ENCODE measurements around the gene NELFE. TPM values are rescaled to one million over a fixed set of nuclear protein-coding genes. Genes with fewer than 3 reads are reported as not detected.
"Not testable (repeated sequence)": the region's sequence is repeated elsewhere in the genome, so short reads cannot be mapped to it uniquely, and the experiment has no call there.

The NELFE gene
- total RNA-seq, 2 donors from 2014 or later = 41.6 to 52.0 TPM

DNA sequence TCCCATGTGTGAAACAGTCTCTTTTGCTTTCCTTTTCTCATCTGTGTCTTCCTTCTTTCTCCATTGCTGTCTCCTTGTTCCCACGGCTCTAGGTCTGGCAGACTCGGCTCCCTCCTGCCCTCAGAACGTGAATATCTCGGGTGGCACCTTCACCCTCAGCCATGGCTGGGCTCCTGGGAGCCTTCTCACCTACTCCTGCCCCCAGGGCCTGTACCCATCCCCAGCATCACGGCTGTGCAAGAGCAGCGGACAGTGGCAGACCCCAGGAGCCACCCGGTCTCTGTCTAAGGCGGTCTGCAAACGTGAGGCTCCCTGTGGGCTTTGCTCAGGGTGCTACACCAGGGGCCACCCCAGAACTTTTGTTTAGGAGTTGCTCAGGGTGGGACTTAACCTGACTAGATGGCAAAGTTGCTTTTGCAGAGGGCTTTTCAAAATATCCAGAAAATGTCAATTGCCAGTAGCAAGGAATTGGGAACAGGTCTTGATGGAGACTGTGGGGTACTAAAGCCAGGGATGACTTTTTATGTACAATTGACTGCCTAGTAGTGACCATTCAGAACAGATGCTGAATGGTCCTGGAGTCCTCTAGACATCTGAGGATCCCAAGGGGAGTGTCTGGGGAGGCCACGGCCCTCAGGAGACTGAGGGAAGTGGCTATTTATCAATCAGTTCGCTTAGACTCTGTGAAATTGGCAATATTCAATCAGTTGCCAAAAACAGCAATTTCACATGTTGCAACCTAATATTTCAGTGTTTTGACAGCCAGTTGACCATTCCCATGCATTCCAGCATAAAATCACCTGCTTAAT lies 30.7 kb downstream of the NELFE start:
- intact Hi-C loops (cut with DNase I) = no loop called here
- no peak for DNase-seq (ENCODE audit: low spot score)

DNA sequence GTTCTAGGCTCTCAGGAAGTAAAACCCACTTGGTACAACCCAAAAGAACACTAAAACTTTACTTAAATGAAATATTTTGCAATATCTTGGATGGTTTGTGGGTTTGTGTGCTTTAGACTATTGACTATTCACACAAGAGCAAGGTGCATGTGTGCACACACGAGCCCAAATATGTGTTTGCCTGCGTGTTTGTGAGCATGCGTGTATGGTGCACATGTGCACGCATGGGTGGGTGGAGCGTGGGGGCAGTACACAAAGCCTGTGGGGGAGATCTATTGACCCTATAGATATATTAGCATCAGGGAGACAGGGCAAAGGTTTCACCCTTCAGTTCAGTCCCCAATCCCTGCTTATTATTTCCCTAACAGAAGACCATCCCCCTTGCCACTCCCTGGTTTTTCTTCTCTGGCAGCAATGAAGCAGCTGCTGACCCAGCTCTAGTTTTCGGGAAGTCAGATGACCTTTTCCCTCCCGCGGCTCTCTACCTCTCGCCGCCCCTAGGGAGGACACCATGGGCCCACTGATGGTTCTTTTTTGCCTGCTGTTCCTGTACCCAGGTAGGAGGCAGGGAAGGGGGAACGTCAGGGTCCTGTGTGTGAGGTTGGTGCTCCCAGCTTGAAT lies 31.4 kb downstream of the NELFE start, which contains the start of gene C2:
C2 (plus strand) TSS at position 476 of the 621 bp plus-strand sequence; CDS start at position 512, 36 bp downstream.
- intact Hi-C loops (cut with DNase I) = no loop called here

DNA sequence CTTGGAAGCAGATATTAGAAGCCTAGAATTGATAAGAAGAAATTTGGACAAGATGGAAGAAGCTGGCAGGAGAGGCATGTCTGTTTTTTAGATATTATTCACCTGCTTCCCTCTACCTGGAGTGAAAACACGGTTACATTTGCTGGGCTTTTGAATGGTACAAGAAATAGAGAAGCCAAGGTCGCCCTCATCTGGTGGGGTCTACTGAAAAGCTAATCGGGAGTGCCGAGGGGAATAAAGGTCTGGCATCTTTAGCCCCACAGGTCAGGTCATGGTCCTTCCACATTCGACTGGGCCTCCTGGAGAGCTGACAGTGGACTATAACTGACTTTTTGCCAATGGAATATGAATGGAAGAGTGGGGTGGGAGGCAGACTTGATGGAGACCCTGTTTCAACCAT lies 35.8 kb downstream of the NELFE start:
- DNase-seq (ENCODE audit: low spot score) = no peak
- intact Hi-C loops (cut with DNase I) = loop anchor here in 1 of 2 donors (5.0 kb wide), 1 partner anchor 889 kb away; no protein-coding TSS in a partner anchor

More for the DNA sequence above, 31.4 kb downstream of the NELFE start, which contains the start of gene C2:
- no peak for DNase-seq (ENCODE audit: low spot score)

DNA sequence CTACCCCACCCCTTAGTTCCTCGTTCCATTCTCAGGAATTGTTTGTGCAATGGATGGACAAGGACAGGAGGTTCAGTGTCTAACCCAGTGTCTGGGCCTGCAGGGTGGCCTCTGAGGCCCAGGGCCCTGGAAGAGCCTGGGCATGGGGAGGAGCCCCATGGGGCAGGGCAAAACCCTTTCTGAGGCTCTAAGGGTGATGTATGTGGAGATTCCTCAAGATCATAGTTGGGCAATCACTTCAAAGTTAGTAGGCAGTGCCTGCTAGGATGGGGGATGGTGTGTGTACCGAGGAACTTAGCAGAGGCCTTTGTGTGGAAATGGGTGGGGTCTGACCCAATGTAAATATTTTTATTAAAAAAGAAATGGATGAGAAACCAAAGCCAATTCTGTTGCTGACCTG lies 38.0 kb downstream of the NELFE start:
- no peak for DNase-seq (ENCODE audit: low spot score)
- intact Hi-C loops (cut with DNase I) = loop anchor here in 1 of 2 donors (5.0 kb wide), 1 partner anchor 891 kb away; no protein-coding TSS in a partner anchor

DNA sequence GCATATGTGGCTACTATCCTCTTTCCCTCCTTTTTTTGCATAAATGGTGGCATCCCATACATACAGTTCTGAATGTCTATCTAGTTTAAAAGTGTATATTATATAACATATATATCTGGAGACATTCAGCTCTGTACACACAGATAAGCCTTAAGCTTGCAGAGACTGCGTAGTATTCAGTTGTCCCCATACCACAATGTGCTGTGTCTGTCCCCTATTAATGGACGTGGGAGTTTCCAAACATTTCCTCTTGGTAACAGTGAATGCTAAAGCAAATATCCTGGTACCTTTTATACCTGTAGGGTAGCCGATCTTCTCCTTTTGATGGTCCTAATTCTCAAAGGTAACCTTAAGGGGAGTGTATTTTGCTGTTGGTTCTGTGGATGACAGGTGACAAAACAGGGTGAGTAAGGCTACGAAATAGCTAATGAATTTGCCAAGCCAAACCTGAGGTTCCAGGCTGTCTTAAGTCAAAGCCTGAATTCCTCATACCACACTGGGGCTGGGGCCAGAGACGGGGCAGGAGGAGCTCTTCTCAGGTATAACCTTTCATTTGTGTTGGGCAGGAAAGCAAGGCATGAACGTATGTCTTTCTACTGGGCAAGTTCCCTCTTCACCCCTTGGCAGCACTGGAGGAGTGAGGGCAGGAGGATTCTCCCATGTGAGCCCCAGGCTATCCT lies 39.0 kb downstream of the NELFE start:
- intact Hi-C loops (cut with DNase I) = loop anchor here in 1 of 2 donors (5.0 kb wide), 1 partner anchor 893 kb away; no protein-coding TSS in a partner anchor
- DNase-seq (ENCODE audit: low spot score) = no peak

DNA sequence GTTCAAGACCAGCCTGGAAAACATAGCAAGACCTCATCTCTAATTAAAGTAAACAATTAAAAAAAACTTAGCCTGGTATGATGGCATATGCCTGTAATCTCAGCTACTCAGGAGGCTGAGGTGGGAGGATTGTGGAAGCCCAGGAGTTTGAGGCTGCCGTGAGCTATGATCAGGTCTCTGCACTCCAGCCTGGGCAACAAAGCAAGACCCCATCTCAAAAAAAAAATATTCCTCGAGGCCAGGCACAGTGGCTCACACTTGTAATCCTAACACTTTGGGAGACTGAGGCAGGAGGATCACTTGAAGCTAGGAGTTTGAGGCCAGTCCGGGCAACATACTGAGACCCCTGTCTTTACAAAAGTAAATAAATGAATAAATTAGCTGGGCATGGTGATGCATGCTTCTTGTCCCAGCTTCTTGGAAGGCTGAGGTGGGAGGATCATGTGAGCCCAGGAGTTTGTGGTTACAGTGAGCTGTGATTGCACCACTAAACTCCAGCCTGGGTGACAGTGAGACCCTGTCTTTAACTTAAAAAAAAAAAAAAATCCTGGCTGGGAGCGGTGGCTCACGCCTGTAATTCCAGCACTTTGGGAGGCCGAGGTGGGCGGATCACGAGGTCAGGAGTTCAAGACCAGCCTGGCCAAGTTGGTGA lies 40.6 kb downstream of the NELFE start:
- intact Hi-C loops (cut with DNase I) = no loop called here

DNA sequence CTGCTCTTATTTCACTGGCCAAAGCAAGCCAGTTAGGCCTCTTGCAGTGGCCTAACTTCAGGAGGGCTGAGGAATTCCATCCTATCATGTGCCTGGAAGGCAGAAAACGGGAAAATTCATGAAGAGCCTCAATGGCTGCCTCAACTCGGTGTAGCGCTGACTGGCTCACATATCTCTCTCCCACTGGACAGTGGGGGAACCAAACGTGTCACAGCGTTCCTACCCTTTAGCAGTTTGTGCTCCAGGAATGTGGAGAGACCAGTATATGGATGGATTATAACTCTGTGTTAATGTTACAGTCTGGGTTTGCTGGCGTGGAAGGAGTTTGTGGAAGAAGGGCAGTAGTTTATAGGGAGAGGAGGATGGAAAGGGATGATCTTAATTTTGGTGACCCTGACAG lies 43.0 kb downstream of the NELFE start:
- intact Hi-C loops (cut with DNase I) = no loop called here
- DNase-seq (ENCODE audit: low spot score) = no peak

More for the DNA sequence above, 40.6 kb downstream of the NELFE start:
- DNase-seq (ENCODE audit: low spot score) = no peak

DNA sequence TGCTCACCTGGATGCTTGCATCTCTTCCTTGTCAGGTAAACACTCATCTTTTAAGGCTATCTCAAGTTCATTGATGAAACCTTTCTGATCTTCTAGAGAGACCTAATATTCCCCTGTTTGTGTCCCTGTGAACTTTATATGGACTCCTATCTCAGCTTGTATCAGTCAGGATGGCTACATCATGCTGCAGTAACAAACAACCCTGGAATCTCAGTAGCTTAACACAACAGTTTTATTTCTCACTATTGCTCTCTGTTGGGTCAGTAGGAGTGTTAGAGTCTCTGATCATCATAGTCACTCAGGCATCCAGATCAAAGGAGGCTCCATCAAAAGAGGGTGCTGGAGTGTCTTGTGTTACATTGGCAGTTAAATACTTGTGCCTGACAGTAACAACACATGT lies 43.4 kb downstream of the NELFE start:
- intact Hi-C loops (cut with DNase I) = no loop called here
- DNase-seq (ENCODE audit: low spot score) = no peak

DNA sequence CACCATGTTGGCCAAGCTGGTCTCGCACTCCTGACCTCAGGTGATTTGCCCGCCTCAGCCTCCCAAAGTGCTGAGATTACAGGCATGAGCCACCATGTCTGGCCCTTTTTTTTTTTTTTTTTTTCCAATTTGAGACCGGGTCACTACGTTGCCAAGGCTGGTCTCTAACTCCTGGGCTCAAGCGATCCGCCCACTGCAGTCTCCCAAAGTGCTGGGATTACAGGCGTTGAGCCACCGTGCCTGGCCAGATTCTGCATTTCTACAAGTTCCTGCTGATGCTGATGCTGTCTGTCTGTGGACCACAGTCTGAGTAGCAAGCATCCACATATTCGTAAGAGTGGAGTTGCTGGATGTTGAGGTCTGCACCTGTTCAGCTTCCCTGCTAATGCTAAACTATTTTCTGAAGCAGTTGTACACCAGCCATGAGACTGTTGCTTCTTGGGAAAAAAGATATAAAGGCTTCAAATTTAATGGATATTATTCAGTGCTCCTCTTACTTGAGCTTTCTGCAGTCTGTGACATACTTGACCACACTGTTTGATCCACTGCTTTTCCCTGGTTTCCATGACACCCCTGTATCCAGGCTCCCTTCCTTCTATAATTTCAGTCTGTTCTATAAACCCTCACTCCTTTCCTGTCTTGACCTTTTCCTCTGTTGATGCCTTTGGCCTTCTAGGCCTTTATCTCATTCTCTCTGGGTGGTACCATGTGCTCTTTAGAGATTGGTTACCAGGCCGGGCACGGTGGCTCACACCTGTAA lies 46.8 kb downstream of the NELFE start:
- DNase-seq (ENCODE audit: low spot score) = no peak
- intact Hi-C loops (cut with DNase I) = no loop called here

DNA sequence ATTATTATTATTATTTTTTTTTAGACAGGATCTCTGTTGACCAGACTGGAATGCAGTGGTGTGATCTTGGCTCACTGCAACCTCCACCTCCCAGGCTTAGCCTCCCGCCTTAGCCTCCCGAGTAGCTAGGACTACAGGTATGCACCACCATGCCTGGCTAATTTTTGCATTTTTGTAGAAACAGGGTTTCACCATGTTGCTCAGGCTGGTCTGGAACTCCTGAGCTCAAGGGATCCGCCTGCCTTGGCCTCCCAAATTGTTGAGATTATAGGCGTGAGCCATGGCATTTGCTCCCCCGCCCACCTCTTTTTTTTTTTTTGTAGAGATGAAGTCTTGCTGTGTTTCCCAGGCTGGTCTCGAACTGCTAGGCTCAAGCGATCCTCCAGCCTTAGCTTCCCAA lies 49.5 kb downstream of the NELFE start:
- intact Hi-C loops (cut with DNase I); DNase-seq (ENCODE audit: low spot score): not testable (repeated sequence)

DNA sequence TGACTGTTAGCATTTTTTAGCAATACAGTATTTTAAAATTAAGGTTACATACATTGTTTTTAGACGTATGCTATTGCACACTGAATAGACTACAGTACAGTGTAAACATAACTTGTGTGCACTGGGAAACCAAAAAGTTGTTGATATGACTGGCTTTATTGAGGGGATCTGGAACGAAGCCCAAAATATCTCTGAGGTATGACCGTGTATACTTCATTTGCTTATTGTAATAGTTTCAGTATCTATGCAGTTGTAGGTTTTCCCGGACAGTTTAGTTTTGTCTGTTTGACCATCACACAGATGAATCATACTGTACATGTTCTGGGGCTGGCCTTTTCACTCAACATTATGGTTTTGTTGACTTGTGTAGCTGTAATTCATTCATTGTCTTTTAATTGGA lies 50.0 kb downstream of the NELFE start:
- intact Hi-C loops (cut with DNase I) = no loop called here
- no peak for DNase-seq (ENCODE audit: low spot score)

DNA sequence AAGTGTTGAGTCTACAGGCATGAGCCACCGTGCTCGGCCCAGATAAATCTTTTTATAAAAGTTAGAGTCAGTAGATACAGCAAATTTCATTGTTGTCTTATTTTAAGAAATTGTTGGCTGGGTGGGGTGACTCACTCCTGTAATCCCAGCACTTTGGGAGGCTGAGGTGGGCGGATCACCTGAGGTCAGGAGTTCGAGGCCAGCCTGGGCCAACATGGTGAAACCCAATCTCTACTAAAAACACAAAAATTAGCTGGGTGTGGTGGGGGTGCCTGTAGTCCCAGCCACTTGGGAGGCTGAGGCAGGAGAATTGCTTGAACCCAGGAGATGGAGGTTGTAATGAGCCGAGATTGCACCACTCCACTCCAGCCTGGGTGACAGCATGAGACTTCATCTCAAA lies 50.5 kb downstream of the NELFE start:
- intact Hi-C loops (cut with DNase I); DNase-seq (ENCODE audit: low spot score): not testable (repeated sequence)

DNA sequence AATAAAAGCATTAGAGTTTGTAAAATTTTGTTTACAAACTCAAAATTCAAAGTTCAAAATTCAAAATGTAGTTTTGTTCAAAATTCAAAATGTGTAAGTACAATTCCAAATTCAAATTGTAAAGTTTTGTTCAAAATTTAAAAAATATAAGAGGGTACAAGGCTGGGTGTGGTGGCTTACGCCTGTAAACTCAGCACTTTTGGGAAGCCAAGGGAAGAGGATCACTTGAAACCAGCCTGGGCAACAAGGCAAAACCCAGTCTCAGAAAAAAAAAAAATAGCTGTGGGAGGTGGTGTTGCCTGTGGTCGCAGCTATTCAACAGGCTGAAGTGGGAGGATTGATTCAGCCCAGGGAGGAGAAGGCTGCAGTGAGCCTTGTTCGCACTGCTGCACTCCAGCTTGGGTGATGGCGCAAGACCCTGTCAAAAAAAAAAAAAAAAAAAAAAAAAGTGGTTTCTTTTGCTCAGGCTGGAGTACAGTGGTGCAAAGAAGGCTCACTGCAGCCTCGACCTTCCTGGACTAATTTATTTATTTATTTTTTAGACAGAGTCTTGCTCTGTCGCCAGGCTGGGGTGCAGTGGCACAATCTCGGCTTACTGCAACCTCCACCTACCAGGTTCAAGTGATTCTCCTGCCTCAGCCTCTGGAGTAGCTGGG lies 51.5 kb downstream of the NELFE start:
- intact Hi-C loops (cut with DNase I) = no loop called here
- no peak for DNase-seq (ENCODE audit: low spot score)

DNA sequence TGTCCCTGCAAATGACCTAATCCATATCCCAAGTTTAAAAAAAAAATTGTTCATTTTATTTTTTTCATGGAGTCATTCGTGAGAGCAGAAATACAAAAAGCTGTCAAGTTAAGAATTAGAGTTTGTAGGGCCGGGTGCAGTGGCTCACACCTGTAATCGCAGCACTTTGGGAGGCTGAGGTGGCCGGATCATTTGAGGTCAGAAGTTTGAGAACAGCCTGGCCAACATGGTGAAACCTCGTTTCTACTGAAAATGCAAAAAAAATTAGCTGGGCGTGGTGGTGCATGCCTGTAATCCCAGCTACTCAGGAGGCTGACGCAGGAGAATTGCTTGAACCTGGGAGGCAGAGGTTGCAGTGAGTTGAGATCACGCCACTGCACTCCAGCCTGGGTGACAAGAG lies 52.0 kb downstream of the NELFE start:
- intact Hi-C loops (cut with DNase I); DNase-seq (ENCODE audit: low spot score): not testable (repeated sequence)

DNA sequence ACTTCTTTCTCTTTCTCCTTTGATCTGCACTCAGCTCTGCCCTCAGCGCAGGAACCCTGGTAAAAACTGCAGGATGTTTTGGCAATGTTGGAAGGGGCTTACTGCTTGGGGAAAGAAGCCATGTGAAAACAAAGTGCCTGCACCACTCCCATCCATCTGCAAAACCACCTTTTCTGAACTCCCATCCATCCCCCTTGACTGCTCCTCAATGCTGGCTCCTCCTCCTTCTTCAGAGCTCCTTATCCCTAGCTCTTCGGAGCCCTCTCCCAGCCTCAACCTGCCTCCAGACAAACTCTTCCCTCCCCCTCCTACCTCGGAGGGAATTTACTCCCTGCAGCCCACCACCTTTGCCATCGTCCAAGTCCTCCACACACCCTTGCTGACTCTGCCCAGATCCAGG lies 52.6 kb downstream of the NELFE start:
- DNase-seq (ENCODE audit: low spot score) = no peak
- intact Hi-C loops (cut with DNase I) = no loop called here

DNA sequence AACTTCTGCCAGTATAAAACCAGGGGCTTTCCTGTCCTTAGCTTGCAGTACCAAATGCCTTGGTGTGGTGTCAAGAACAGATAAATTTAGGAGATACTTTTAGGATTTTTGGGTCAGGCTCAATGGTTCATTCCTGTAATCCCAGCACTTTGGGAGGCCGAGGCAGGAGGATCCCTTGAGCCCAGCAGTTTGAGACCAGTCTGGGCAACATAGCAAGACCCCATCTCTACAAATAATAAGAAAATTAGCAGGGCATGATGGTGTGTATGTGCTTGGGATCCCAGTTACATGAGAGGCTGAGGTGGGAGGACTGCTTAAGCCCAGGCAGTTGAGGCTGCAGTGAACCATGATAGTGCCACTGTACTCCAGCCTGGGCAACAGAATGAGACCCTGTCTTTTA lies 53.7 kb downstream of the NELFE start:
- no peak for DNase-seq (ENCODE audit: low spot score)
- intact Hi-C loops (cut with DNase I) = no loop called here

DNA sequence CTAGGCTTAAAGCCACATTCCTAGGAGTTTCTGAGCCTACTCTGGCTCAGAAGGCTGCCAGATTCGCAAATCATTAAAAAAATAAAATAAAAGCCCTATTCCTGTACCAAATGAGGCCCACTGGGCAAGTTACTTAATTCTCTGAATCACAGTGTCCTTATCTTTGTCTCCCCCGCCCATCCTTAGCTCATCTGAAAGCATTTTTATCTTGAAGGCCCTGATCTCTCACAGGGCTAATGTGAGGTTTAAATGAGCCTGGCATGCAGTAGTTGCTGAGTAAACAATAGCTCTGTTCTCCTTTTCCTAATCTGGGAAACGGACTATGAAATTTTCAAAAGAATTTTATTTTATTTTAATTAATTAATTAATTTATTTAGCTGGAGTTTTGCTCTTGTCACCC lies 54.8 kb downstream of the NELFE start:
- intact Hi-C loops (cut with DNase I) = loop anchor here (1.0 to 5.0 kb wide), 2 partner anchors 42 to 48 kb away; partner anchors contain the start of gene NEU1 (in 1 of the 2)
- no peak for DNase-seq (ENCODE audit: low spot score)
